B cell (primary cell): ENCODE measurements around the gene CCDC171. TPM values are rescaled to one million over a fixed set of nuclear protein-coding genes. Genes with fewer than 3 reads are reported as not detected.

Experiments
- ATAC-seq: fragments of 200-7000 bp; cut with Tn5 transposase; one replicate; pipeline ENCODE4 v1.10.0; 2021; ENCODE audit warnings: low read depth, mild to moderate bottlenecking, moderate number of reproducible peaks, moderate library complexity
- CTCF ChIA-PET: fragments of 350-600 bp; sonication (Branson Sonifier 250); formaldehyde crosslinking; loops from one replicate; lab custom pipeline; 2021; ENCODE audit warnings: antibody characterized with exemption, inconsistent platforms; lab: Charles Lee
- POLR2A ChIA-PET: fragments of 350-600 bp; sonication (Branson Sonifier 250); formaldehyde crosslinking; loops from one replicate; lab custom pipeline; 2021; ENCODE audit warnings: antibody characterized with exemption; lab: Charles Lee
- DNase-seq: peaks from one replicate; pipeline ENCODE4 v3.0.0; 2013
- H2AFZ ChIP-seq: 2 replicates; pipeline ENCODE4 v1.6.1; 2012; ENCODE audit warnings: mild to moderate bottlenecking, low read depth, low read length; ENCODE audit not compliant: insufficient read depth, poor library complexity, severe bottlenecking
- H3K27ac ChIP-seq, 2 donors: 1 replicate in 1 of 2; 2 replicates in 1 of 2; pipeline ENCODE4 v1.5.1; 2012 to 2013; ENCODE audit warnings: low read length in 2 of 2, mild to moderate bottlenecking in 2 of 2, moderate library complexity in 1 of 2
- H3K27me3 ChIP-seq, 4 experiments: fragments of 200-600 bp in 1 of 4; sonication (generic) in 1 of 4; replicated peaks in 1 of 4; 1 replicate in 2 of 4; 2 replicates in 2 of 4; pipeline versions ENCODE4 v1.6.1 to v1.7.0; 2013 to 2016; ENCODE audit warnings: low read length in 3 of 4, mild to moderate bottlenecking in 2 of 4, mixed read lengths in 1 of 4, moderate library complexity in 1 of 4; ENCODE audit not compliant: insufficient read depth in 4 of 4, control insufficient read depth in 3 of 4; ENCODE audit errors: control extremely low read depth in 1 of 4
- H3K36me3 ChIP-seq, 2 experiments: replicated peaks in 1 of 2; 1 replicate in 1 of 2; 2 replicates in 1 of 2; pipeline versions ENCODE4 v1.6.1 to v1.7.1; 2013; ENCODE audit warnings: low read length in 1 of 2; ENCODE audit not compliant: insufficient read depth in 2 of 2, control insufficient read depth in 1 of 2; ENCODE audit errors: control extremely low read depth in 1 of 2, extremely low read depth in 1 of 2
- H3K4me1 ChIP-seq, 2 donors: fragments of 200-600 bp in 1 of 2; sonication (generic) in 1 of 2; 1 replicate in 1 of 2; 2 replicates in 1 of 2; pipeline versions ENCODE4 v1.5.1 to v1.6.1; 2013 to 2017; ENCODE audit warnings: low read length in 2 of 2; ENCODE audit not compliant: control insufficient read depth in 2 of 2, insufficient read depth in 2 of 2
- H3K4me2 ChIP-seq: replicated peaks from 2 replicates; pipeline ENCODE3; 2012; ENCODE audit warnings: mild to moderate bottlenecking, low read depth, low read length; ENCODE audit not compliant: poor library complexity, severe bottlenecking
- H3K4me3 ChIP-seq, 5 experiments: fragments of 200-600 bp in 1 of 5; sonication (generic) in 1 of 5; 1 replicate in 3 of 5; 2 replicates in 2 of 5; pipeline versions ENCODE4 v1.5.1 to v1.7.0; 2011 to 2016; ENCODE audit warnings: low read length in 4 of 5, mild to moderate bottlenecking in 4 of 5, low read depth in 2 of 5, control low read depth in 1 of 5, moderate library complexity in 1 of 5; ENCODE audit not compliant: insufficient read depth in 1 of 5; ENCODE audit errors: control extremely low read depth in 1 of 5, extremely low read depth in 1 of 5
- H3K79me2 ChIP-seq: fragments of 200-600 bp; sonication (generic); one replicate; pipeline ENCODE4 v1.6.0; 2016; ENCODE audit warnings: low read length; ENCODE audit not compliant: control insufficient read depth, insufficient read depth
- H3K9ac ChIP-seq: fragments of 200-600 bp; sonication (generic); 2 replicates; pipeline ENCODE4 v1.6.1; 2017; ENCODE audit warnings: mild to moderate bottlenecking, low read length, moderate library complexity
- H3K9me3 ChIP-seq, 3 donors: one replicate each; pipeline versions ENCODE4 v1.6.1 to v1.7.1; 2013; ENCODE audit warnings: low read length in 2 of 3; ENCODE audit not compliant: control insufficient read depth in 2 of 3, insufficient read depth in 1 of 3; ENCODE audit errors: control extremely low read depth in 1 of 3
- H4K20me1 ChIP-seq: 2 replicates; pipeline ENCODE4 v1.6.0; 2012; ENCODE audit warnings: mild to moderate bottlenecking, low read length; ENCODE audit not compliant: insufficient read depth, control insufficient read depth, poor library complexity, severe bottlenecking
- H3K27ac Mint-ChIP-seq: one replicate; pipeline ENCODE4 v1.8.0; 2021; ENCODE audit warnings: mixed read lengths
- H3K27me3 Mint-ChIP-seq: one replicate; pipeline ENCODE4 v1.8.0; 2021; ENCODE audit warnings: mixed read lengths
- H3K4me1 Mint-ChIP-seq: one replicate; pipeline ENCODE4 v1.8.0; 2021; ENCODE audit warnings: mixed read lengths
- H3K4me3 Mint-ChIP-seq: one replicate; pipeline ENCODE4 v1.8.0; 2021; ENCODE audit warnings: mixed read lengths
- H3K9me3 Mint-ChIP-seq: one replicate; pipeline ENCODE4 v1.8.0; 2022; ENCODE audit warnings: mixed read lengths; ENCODE audit not compliant: insufficient read depth
- EZH2 ChIP-seq: IDR thresholded peaks from 2 replicates; pipeline ENCODE4 v1.6.1; 2012; ENCODE audit warnings: borderline replicate concordance, low read depth, mild to moderate bottlenecking, moderate library complexity, low read length; ENCODE audit not compliant: insufficient read depth, poor library complexity, severe bottlenecking
- WGBS: methylation state at CpG from one replicate; pipeline ENCODE4 v1.1.5; 2013; ENCODE audit warnings: missing lambda C conversion rate; ENCODE audit not compliant: insufficient coverage; 5-methylcytosine and 5-hydroxymethylcytosine counted together
- intact Hi-C: fragments of 100-400 bp; cut with micrococcal nuclease; formaldehyde crosslinking; loops from one replicate; pipeline ENCODE4 v1.10.0; 2022
- polyA plus RNA-seq: library from polyadenylated mRNA; depleted of rRNA; stranded (reverse); fragments of >200 nt; gene quantifications from 2 replicates; pipeline ENCODE4 v1.2.3, GENCODE V29; 2012
- total RNA-seq, 2 donors: library from RNA; stranded (reverse); fragments of 120-200 nt in 1 of 2; gene quantifications; 1 replicate in 1 of 2; 2 replicates in 1 of 2; pipeline versions ENCODE4 v1.2.3 to v1.2.4, GENCODE V29; 2013 to 2022
- TF ChIP-seq, protein P1 (sequence below): fragments of 200-600 bp; IDR thresholded peaks from one replicate; pipeline ENCODE4 v1.8.0; 2022; ENCODE audit warnings: antibody characterized with exemption, mild to moderate bottlenecking

Gene CCDC171
- total and polyA plus RNA-seq, 2 donors (not counting 1 experiment from before 2014, with no cell fraction given), result 0.22 to 6.3 TPM

DNA sequence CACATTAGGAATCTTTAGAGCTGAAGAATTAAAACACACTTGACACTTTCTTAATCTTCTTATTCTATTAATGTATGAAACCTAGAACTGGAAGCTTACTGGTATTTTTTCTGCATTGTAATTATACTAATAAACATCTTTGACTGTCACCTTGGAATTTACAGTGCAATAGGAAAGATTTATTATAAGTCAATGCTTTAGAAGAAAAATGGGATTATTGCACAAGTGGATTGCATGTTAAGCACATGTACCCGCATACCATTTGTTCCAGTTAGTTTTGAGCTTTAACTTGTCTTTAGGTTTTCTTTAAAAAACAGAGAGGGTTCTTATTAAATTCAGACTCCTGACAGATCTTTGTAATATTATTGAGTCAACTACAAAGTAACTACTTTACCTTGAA lies 278.5 kb downstream of the CCDC171 start:
- H3K79me2 ChIP-seq, result no peaks in the 10 kb centered on the region
- TF ChIP-seq EZH2, result no peak
- TF ChIP-seq, protein P1, sequence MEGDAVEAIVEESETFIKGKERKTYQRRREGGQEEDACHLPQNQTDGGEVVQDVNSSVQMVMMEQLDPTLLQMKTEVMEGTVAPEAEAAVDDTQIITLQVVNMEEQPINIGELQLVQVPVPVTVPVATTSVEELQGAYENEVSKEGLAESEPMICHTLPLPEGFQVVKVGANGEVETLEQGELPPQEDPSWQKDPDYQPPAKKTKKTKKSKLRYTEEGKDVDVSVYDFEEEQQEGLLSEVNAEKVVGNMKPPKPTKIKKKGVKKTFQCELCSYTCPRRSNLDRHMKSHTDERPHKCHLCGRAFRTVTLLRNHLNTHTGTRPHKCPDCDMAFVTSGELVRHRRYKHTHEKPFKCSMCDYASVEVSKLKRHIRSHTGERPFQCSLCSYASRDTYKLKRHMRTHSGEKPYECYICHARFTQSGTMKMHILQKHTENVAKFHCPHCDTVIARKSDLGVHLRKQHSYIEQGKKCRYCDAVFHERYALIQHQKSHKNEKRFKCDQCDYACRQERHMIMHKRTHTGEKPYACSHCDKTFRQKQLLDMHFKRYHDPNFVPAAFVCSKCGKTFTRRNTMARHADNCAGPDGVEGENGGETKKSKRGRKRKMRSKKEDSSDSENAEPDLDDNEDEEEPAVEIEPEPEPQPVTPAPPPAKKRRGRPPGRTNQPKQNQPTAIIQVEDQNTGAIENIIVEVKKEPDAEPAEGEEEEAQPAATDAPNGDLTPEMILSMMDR, result no peak
- H3K9me3 ChIP-seq, result no peaks in the 10 kb centered on the region
- H2AFZ ChIP-seq, result no peak overlapping the region
- WGBS, result no CpG with 5 or more reads among the region's 1 CpG
- no peak overlapping the region for H3K4me2 ChIP-seq
- POLR2A ChIA-PET, result no interaction called here
- no peaks in the 10 kb centered on the region for H4K20me1 ChIP-seq
- H3K27me3 ChIP-seq, result no peaks in the 10 kb centered on the region
- intact Hi-C loops, result no loop called here
- DNase-seq (no peak), ATAC-seq (no peak)
- no peaks in the 10 kb centered on the region for H3K27me3 Mint-ChIP-seq
- no peak overlapping the region for H3K4me3 ChIP-seq
- H3K27ac Mint-ChIP-seq, result no peak overlapping the region
- no peak overlapping the region for H3K9ac ChIP-seq
- CTCF ChIA-PET, result interaction anchor here (0.6 kb wide), 1 partner anchor 513 kb away, joined by 3 read pairs; no protein-coding TSS in a partner anchor
- H3K4me1 ChIP-seq, result no peaks in the 10 kb centered on the region
- no peaks in the 10 kb centered on the region for H3K9me3 Mint-ChIP-seq
- H3K27ac ChIP-seq, result no peak overlapping the region
- H3K36me3 ChIP-seq, result no peaks in the 10 kb centered on the region
- no peak overlapping the region for H3K4me3 Mint-ChIP-seq
- no peaks in the 10 kb centered on the region for H3K4me1 Mint-ChIP-seq

DNA sequence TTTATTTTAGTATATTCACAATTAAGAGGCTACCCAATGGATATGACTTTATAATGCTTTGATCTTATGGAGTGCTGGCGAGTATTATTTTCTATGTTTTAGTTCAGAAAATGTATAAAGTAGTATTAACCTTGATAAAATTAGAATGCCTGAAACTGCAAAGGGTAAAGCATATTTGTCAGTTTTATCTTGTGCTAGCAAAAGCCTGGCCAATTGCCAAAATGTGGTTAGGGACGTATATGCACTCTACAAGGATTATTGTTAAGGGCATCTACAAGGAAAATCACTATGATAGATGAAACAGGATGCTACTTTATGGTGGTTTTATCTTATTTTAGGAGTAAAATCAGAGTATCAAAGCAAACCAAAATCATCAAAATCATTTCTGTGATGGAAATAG lies 281.7 kb downstream of the CCDC171 start:
- TF ChIP-seq, protein P1, result no peak
- TF ChIP-seq EZH2, result no peak
- Histone ChIP-seq H3K79me2 (no peaks in the 10 kb centered on the region), H3K9me3 (no peaks in the 10 kb centered on the region), H4K20me1 (no peaks in the 10 kb centered on the region), H3K4me1 (no peaks in the 10 kb centered on the region), H3K27me3 (no peaks in the 10 kb centered on the region), H3K9ac (no peak overlapping the region), H3K4me2 (no peak overlapping the region), H3K36me3 (no peaks in the 10 kb centered on the region), H2AFZ (no peak overlapping the region), H3K4me3 (no peak overlapping the region), H3K27ac (no peak overlapping the region)
- ChIA-PET POLR2A (no interaction called here), CTCF (interaction anchor here (0.7 kb wide), 1 partner anchor 10 kb away, joined by 4 read pairs; no protein-coding TSS in a partner anchor)
- WGBS, result no CpG with 5 or more reads among the region's 2 CpGs
- H3K27ac Mint-ChIP-seq, result no peak overlapping the region
- H3K4me1 Mint-ChIP-seq, result no peaks in the 10 kb centered on the region
- DNase-seq (no peak), ATAC-seq (no peak)
- no peak overlapping the region for H3K4me3 Mint-ChIP-seq
- no peaks in the 10 kb centered on the region for H3K27me3 Mint-ChIP-seq
- H3K9me3 Mint-ChIP-seq, result no peaks in the 10 kb centered on the region
- intact Hi-C loops, result no loop called here
